H9 (cell line): Measurements from ENCODE around the gene SUFU. TPM values are rescaled to one million over a fixed set of nuclear protein-coding genes. Genes with fewer than 3 reads are reported as not detected.

Experiments
- DNase-seq: peaks from one replicate; pipeline ENCODE4 v3.0.0-alpha.2; 2017
- H2AFZ ChIP-seq: one replicate; pipeline ENCODE4 v1.6.1; 2013; ENCODE audit warnings: mild to moderate bottlenecking, low read length, control low read depth, moderate library complexity
- H2AK5ac ChIP-seq: 2 replicates; pipeline ENCODE4 v1.6.1; 2013; ENCODE audit warnings: low read length, control low read depth, mixed read lengths; ENCODE audit not compliant: insufficient read length
- H2BK120ac ChIP-seq: one replicate; pipeline ENCODE4 v1.6.1; 2013; ENCODE audit warnings: low read depth, mild to moderate bottlenecking, low read length, control low read depth, inconsistent platforms; ENCODE audit not compliant: poor library complexity, severe bottlenecking
- H2BK12ac ChIP-seq: 2 replicates; pipeline ENCODE4 v1.6.1; 2013; ENCODE audit warnings: low read length, control low read depth, mixed read lengths, low read depth; ENCODE audit not compliant: insufficient read length
- H2BK15ac ChIP-seq: 2 replicates; pipeline ENCODE4 v1.6.1; 2013; ENCODE audit warnings: low read depth, low read length, control low read depth
- H2BK20ac ChIP-seq: one replicate; pipeline ENCODE4 v1.6.1; 2013; ENCODE audit warnings: low read depth, mild to moderate bottlenecking, low read length, control low read depth, inconsistent platforms; ENCODE audit not compliant: poor library complexity, severe bottlenecking
- H2BK5ac ChIP-seq: 2 replicates; pipeline ENCODE4 v1.6.1; 2013; ENCODE audit warnings: low read length, control low read depth, mixed read lengths; ENCODE audit not compliant: insufficient read length
- H3K14ac ChIP-seq: 2 replicates; pipeline ENCODE4 v1.6.1; 2013; ENCODE audit warnings: low read length, control low read depth; ENCODE audit not compliant: insufficient read depth
- H3K18ac ChIP-seq: 2 replicates; pipeline ENCODE4 v1.6.1; 2013; ENCODE audit warnings: low read depth, mild to moderate bottlenecking, mixed read lengths, low read length, control low read depth; ENCODE audit not compliant: insufficient read length
- H3K23ac ChIP-seq: 2 replicates; pipeline ENCODE4 v1.6.1; 2013; ENCODE audit warnings: low read length, control low read depth, mixed read lengths, low read depth; ENCODE audit not compliant: insufficient read length
- H3K23me2 ChIP-seq: 2 replicates; pipeline ENCODE4 v1.6.1; 2013; ENCODE audit warnings: low read depth, mild to moderate bottlenecking, mixed read lengths, low read length, control low read depth; ENCODE audit not compliant: insufficient read length, poor library complexity, severe bottlenecking
- H3K27ac ChIP-seq: 2 replicates; pipeline ENCODE4 v1.5.1; 2013; ENCODE audit warnings: low read length, control low read depth, mixed read lengths, low read depth; ENCODE audit not compliant: insufficient read length
- H3K27me3 ChIP-seq: 2 replicates; pipeline ENCODE4 v1.6.1; 2013; ENCODE audit warnings: low read length, control low read depth, inconsistent platforms; ENCODE audit not compliant: insufficient read depth
- H3K4ac ChIP-seq: 2 replicates; pipeline ENCODE4 v1.6.1; 2013; ENCODE audit warnings: low read depth, mild to moderate bottlenecking, control low read depth, inconsistent platforms, low read length, moderate library complexity
- H3K4me1 ChIP-seq: 2 replicates; pipeline ENCODE4 v1.6.1; 2013; ENCODE audit warnings: low read length, control low read depth, inconsistent platforms; ENCODE audit not compliant: insufficient read depth
- H3K4me2 ChIP-seq: 2 replicates; pipeline ENCODE4 v1.6.1; 2013; ENCODE audit warnings: low read length, control low read depth, mixed read lengths; ENCODE audit not compliant: insufficient read length, insufficient read depth
- H3K56ac ChIP-seq: 2 replicates; pipeline ENCODE4 v1.6.1; 2013; ENCODE audit warnings: low read depth, mild to moderate bottlenecking, mixed read lengths, low read length, control low read depth; ENCODE audit not compliant: insufficient read length
- H3K79me1 ChIP-seq: 2 replicates; pipeline ENCODE4 v1.6.1; 2013; ENCODE audit warnings: low read depth, mild to moderate bottlenecking, moderate library complexity, low read length, control low read depth, inconsistent platforms; ENCODE audit not compliant: insufficient read depth, poor library complexity, severe bottlenecking
- H3K79me2 ChIP-seq: 2 replicates; pipeline ENCODE4 v1.6.1; 2013; ENCODE audit warnings: low read length, control low read depth, inconsistent platforms; ENCODE audit not compliant: insufficient read depth
- H3K9ac ChIP-seq: 2 replicates; pipeline ENCODE4 v1.6.1; 2013; ENCODE audit warnings: low read length, control low read depth, mixed read lengths; ENCODE audit not compliant: insufficient read length; ENCODE audit errors: extremely low read depth
- H3K9me3 ChIP-seq: one replicate; pipeline ENCODE4 v1.6.1; 2013; ENCODE audit warnings: low read depth, low read length, inconsistent platforms; ENCODE audit not compliant: control insufficient read depth
- H3T11ph ChIP-seq: one replicate; pipeline ENCODE4 v1.6.1; 2013; ENCODE audit warnings: mild to moderate bottlenecking, low read length, control low read depth, inconsistent platforms
- H4K20me1 ChIP-seq: one replicate; pipeline ENCODE4 v1.6.1; 2013; ENCODE audit not compliant: control insufficient read depth, insufficient read length, insufficient read depth
- H4K5ac ChIP-seq: 2 replicates; pipeline ENCODE4 v1.6.1; 2013; ENCODE audit warnings: low read depth, mild to moderate bottlenecking, mixed read lengths, low read length, control low read depth; ENCODE audit not compliant: insufficient read length
- H4K8ac ChIP-seq: replicated peaks from 2 replicates; pipeline ENCODE4 v1.6.1; 2013; ENCODE audit warnings: low read length, control low read depth, mixed read lengths, low read depth; ENCODE audit not compliant: insufficient read length
- H4K91ac ChIP-seq: 2 replicates; pipeline ENCODE4 v1.6.1; 2013; ENCODE audit warnings: low read depth, mild to moderate bottlenecking, moderate library complexity, mixed read lengths, low read length, control low read depth; ENCODE audit not compliant: insufficient read length
- H3K27ac Mint-ChIP-seq, 3 experiments: 2 replicates in 2 of 3; 3 replicates in 1 of 3; pipeline ENCODE4 v1.8.0; 2020 to 2021; ENCODE audit warnings: mixed read lengths in 3 of 3, mild to moderate bottlenecking in 1 of 3, moderate library complexity in 1 of 3
- H3K27me3 Mint-ChIP-seq: 2 replicates; pipeline ENCODE4 v1.8.0; 2021; ENCODE audit warnings: low read depth, mild to moderate bottlenecking, moderate library complexity, mixed read lengths
- H3K36me3 Mint-ChIP-seq, 3 experiments: 2 replicates in 2 of 3; 3 replicates in 1 of 3; pipeline ENCODE4 v1.8.0; 2020 to 2021; ENCODE audit warnings: low read depth in 3 of 3, mixed read lengths in 3 of 3; ENCODE audit not compliant: insufficient read depth in 1 of 3
- H3K4me1 Mint-ChIP-seq, 2 experiments: 2 replicates each; pipeline ENCODE4 v1.8.0; 2020; ENCODE audit warnings: mixed read lengths in 2 of 2
- H3K4me3 Mint-ChIP-seq, 2 experiments: 2 replicates in 1 of 2; 3 replicates in 1 of 2; pipeline ENCODE4 v1.8.0; 2020 to 2021; ENCODE audit warnings: mild to moderate bottlenecking in 2 of 2, mixed read lengths in 2 of 2, moderate library complexity in 1 of 2
- H3K9me3 Mint-ChIP-seq, 2 experiments: 2 replicates in 1 of 2; 3 replicates in 1 of 2; pipeline ENCODE4 v1.8.0; 2020; ENCODE audit warnings: mild to moderate bottlenecking in 2 of 2, mixed read lengths in 2 of 2, moderate library complexity in 1 of 2
- CTCF ChIP-seq: fragments of 200-600 bp; sonication (generic); conservative IDR thresholded peaks from 3 replicates; pipeline ENCODE4 v1.8.0; 2021; ENCODE audit warnings: antibody characterized with exemption, mild to moderate bottlenecking
- WGBS: extraction: QIAGEN DNeasy Blood & Tissue Kit; methylation state at CpG from one replicate; pipeline ENCODE4 v1.1.7; 2013; ENCODE audit warnings: missing lambda C conversion rate, low lambda C conversion rate, mixed read lengths; ENCODE audit not compliant: insufficient read length; ENCODE audit errors: extremely low coverage; 5-methylcytosine and 5-hydroxymethylcytosine counted together
- total RNA-seq: library from RNA; stranded (reverse); gene quantifications from 2 replicates; pipeline ENCODE4 v1.2.1, GENCODE V29; 2021

SUFU gene
- total RNA-seq, 1 experiment from 2014 or later, result 9.5 TPM

GRCh38 chr10:102559764-102560163, 56.0 kb downstream of the SUFU start:
- no peaks in the 10 kb centered on the region for H4K20me1 ChIP-seq
- H3K9me3 ChIP-seq, result no peaks in the 10 kb centered on the region
- no peak overlapping the region for H2BK12ac ChIP-seq
- H3K4me2 ChIP-seq, result no peak overlapping the region
- no peak for DNase-seq
- no peak overlapping the region for H3K23ac ChIP-seq
- no peaks in the 10 kb centered on the region for H3K79me1 ChIP-seq
- peaks cover 7% of the 10 kb centered on the region for H3K27me3 ChIP-seq
- Mint-ChIP-seq H3K27me3 (peaks cover 69% of the 10 kb centered on the region), H3K36me3 (no peaks in the 10 kb centered on the region), H3K4me1 (no peaks in the 10 kb centered on the region), H3K27ac (no peak overlapping the region; a peak in 1 of 7 replicates), H3K4me3 (no peak overlapping the region), H3K9me3 (no peaks in the 10 kb centered on the region)
- H3K4me1 ChIP-seq, result no peaks in the 10 kb centered on the region
- no peak overlapping the region for H3K9ac ChIP-seq
- H2BK5ac ChIP-seq, result no peak overlapping the region
- H2BK120ac ChIP-seq, result no peak overlapping the region
- H3K23me2 ChIP-seq, result no peaks in the 10 kb centered on the region
- no peak overlapping the region for H3K56ac ChIP-seq
- H2AFZ ChIP-seq, result no peak overlapping the region
- H3K4ac ChIP-seq, result no peak overlapping the region
- no peak overlapping the region for H3T11ph ChIP-seq
- H4K5ac ChIP-seq, result no peak overlapping the region
- no peak overlapping the region for H4K91ac ChIP-seq
- H3K27ac ChIP-seq, result no peak overlapping the region
- no peak overlapping the region for H3K18ac ChIP-seq
- no peak for TF ChIP-seq CTCF
- no peak overlapping the region for H2AK5ac ChIP-seq
- no peaks in the 10 kb centered on the region for H3K79me2 ChIP-seq
- no peak overlapping the region for H2BK20ac ChIP-seq
- H4K8ac ChIP-seq, result no peak overlapping the region
- no peak overlapping the region for H2BK15ac ChIP-seq
- no peak overlapping the region for H3K14ac ChIP-seq
- no CpG with 5 or more reads among the region's 4 CpGs for WGBS
